Stomach (tissue), 9 donors: ENCODE results near the gene NPB. TPM values are rescaled to one million over a fixed set of nuclear protein-coding genes. Genes with fewer than 3 reads are reported as not detected.

Source experiments
- DNase-seq, 2 donors: peaks; one replicate each; pipeline versions ENCODE4 v3.0.0 to v3.0.0-alpha.2; 2013 to 2019
- H3K27ac ChIP-seq, 5 donors: fragments of 200-600 bp in 4 of 5; sonication (generic) in 4 of 5; one replicate each; pipeline ENCODE4 v1.5.1; 2013 to 2019; ENCODE audit warnings: mild to moderate bottlenecking in 1 of 5, moderate library complexity in 1 of 5
- H3K27me3 ChIP-seq, 3 donors: fragments of 200-600 bp; sonication (generic); one replicate each; pipeline ENCODE4 v1.5.1; 2017 to 2019; ENCODE audit warnings: mixed run types in 1 of 3
- H3K36me3 ChIP-seq, 4 donors: fragments of 200-600 bp; sonication (generic); 1 replicate in 3 of 4; 2 replicates in 1 of 4; pipeline ENCODE4 v1.5.1; 2016 to 2019
- H3K4me1 ChIP-seq, 4 donors: fragments of 200-600 bp; sonication (generic); one replicate each; pipeline ENCODE4 v1.5.1; 2016 to 2019
- H3K4me3 ChIP-seq, 4 donors: fragments of 200-600 bp; sonication (generic) in 3 of 4; one replicate each; pipeline ENCODE4 v1.5.1; 2016 to 2019; ENCODE audit warnings: mild to moderate bottlenecking in 1 of 4
- H3K9me3 ChIP-seq, 4 donors: fragments of 200-600 bp; sonication (generic); one replicate each; pipeline ENCODE4 v1.5.1; 2016 to 2019
- CTCF ChIP-seq, 7 experiments: fragments of 450-650 bp in 4 of 7; fragments of 200-600 bp in 3 of 7; sonication (generic) in 3 of 7; IDR thresholded peaks; one replicate each; pipeline ENCODE4 v1.5.1; 2016 to 2019; ENCODE audit warnings: antibody characterized with exemption in 7 of 7, control low read depth in 2 of 7, mild to moderate bottlenecking in 1 of 7
- EP300 ChIP-seq: sonication (generic); formaldehyde crosslinking; IDR thresholded peaks from one replicate; pipeline ENCODE4 v1.6.1; 2017; ENCODE audit warnings: antibody characterized with exemption
- POLR2A ChIP-seq, 4 donors: fragments of 450-650 bp; IDR thresholded peaks; one replicate each; pipeline ENCODE4 v1.6.1; 2016; ENCODE audit warnings: antibody characterized with exemption in 4 of 4, control low read depth in 2 of 4, mild to moderate bottlenecking in 1 of 4, moderate library complexity in 1 of 4
- POLR2AphosphoS5 ChIP-seq, 3 donors: sonication (generic); formaldehyde crosslinking; IDR thresholded peaks; one replicate each; pipeline ENCODE4 v1.6.1; 2016; ENCODE audit warnings: antibody characterized with exemption in 3 of 3
- WGBS, 5 donors: extraction: QIAGEN DNeasy Blood & Tissue Kit in 3 of 5; methylation state at CpG; one replicate each; pipeline versions ENCODE4 v1.1.5 to v1.1.7; 2013 to 2018; 5-methylcytosine and 5-hydroxymethylcytosine counted together
- intact Hi-C: fragments of 100-400 bp; cut with DNase I; formaldehyde crosslinking; loops from one replicate; pipeline ENCODE4 v1.15.1; 2023; ENCODE audit warnings: low total_unique reads
- polyA plus RNA-seq, 3 donors: library from polyadenylated mRNA; stranded (reverse); fragments of 200-250 nt; gene quantifications; one replicate each; pipeline ENCODE4 v1.2.3, GENCODE V29; 2013
- total RNA-seq, 5 donors: library from RNA; depleted of rRNA; stranded (reverse); fragments of >200 nt; gene quantifications; one replicate each; pipeline versions ENCODE4 v1.1.0 to v1.2.3, GENCODE V29; 2014 to 2016
- donor health status: healthy with polysubstance abuse.
- donor health status: Bipolar disorder and iron deficiency.
- donor health status: healthy.

The NPB gene
- total and polyA plus RNA-seq, 8 donors, result 0.83 to 2.0 (median 1.2) TPM; not detected in 4

- peaks cover 34 to 76% (median 71%) of the 10 kb centered on the region in 4 donors for H3K36me3 ChIP-seq
- intact Hi-C loops, result no loop called here
- no peaks in the 10 kb centered on the region for H3K9me3 ChIP-seq
- H3K4me3 ChIP-seq, result peak overlapping the region; percentile 39 to 49 (median 43)
- peaks cover 0 to 25% (median 17%) of the 10 kb centered on the region in 3 donors for H3K27me3 ChIP-seq
- WGBS, 5 donors, result 23 to 55% (median 28%) methylated on average over 8 to 47 of the region's 47 CpGs
- peaks cover 13 to 26% (median 19%) of the 10 kb centered on the region in 4 donors for H3K4me1 ChIP-seq
- no peak for TF ChIP-seq CTCF (IDR thresholded peaks at IDR 0.05)
- no peak for TF ChIP-seq POLR2A (IDR thresholded peaks at IDR 0.05)
- no peak for TF ChIP-seq POLR2AphosphoS5 (IDR thresholded peaks at IDR 0.05)
- no peak for TF ChIP-seq EP300
- peak overlapping the region in 1 of 5 donors; percentile 1 for H3K27ac ChIP-seq
- no peak for DNase-seq
These were observed 796 bp downstream of the NPB start for GRCh38 chr17:81902653-81903414.

GRCh38 chr17:81903415-81903831 is 1.4 kb downstream of the NPB start:
- peaks cover 13 to 27% (median 20%) of the 10 kb centered on the region in 4 donors for H3K4me1 ChIP-seq
- intact Hi-C loops, result no loop called here
- TF ChIP-seq EP300, result no peak
- no peak for TF ChIP-seq POLR2AphosphoS5 (IDR thresholded peaks at IDR 0.05)
- TF ChIP-seq POLR2A (IDR thresholded peaks at IDR 0.05), result no peak
- no peak for TF ChIP-seq CTCF (IDR thresholded peaks at IDR 0.05)
- no peak overlapping the region for H3K27ac ChIP-seq
- H3K9me3 ChIP-seq, result no peaks in the 10 kb centered on the region
- DNase-seq, result no peak
- 90 to 94% (median 91%) methylated on average over 5 to 10 of the region's 10 CpGs for WGBS, 5 donors
- peaks cover 40 to 76% (median 71%) of the 10 kb centered on the region in 4 donors for H3K36me3 ChIP-seq
- peaks cover 0 to 25% (median 17%) of the 10 kb centered on the region in 3 donors for H3K27me3 ChIP-seq
- H3K4me3 ChIP-seq, result no peak overlapping the region

- DNase-seq, result no peak
- H3K4me1 ChIP-seq, result peaks cover 13 to 33% (median 23%) of the 10 kb centered on the region in 4 donors
- H3K27ac ChIP-seq, result no peak overlapping the region
- 94 to 96% (median 95%) methylated on average over 20 to 24 of the region's 24 CpGs for WGBS, 5 donors
- H3K9me3 ChIP-seq, result no peaks in the 10 kb centered on the region
- no peak overlapping the region for H3K4me3 ChIP-seq
- intact Hi-C loops, result no loop called here
- H3K27me3 ChIP-seq, result peaks cover 0 to 25% (median 17%) of the 10 kb centered on the region in 3 donors
- peaks cover 39 to 76% (median 71%) of the 10 kb centered on the region in 4 donors for H3K36me3 ChIP-seq
- no peak for TF ChIP-seq EP300
These were observed 2.0 kb downstream of the NPB start for GRCh38 chr17:81903896-81904599.

- TF ChIP-seq CTCF (IDR thresholded peaks at IDR 0.05), result no peak
- TF ChIP-seq POLR2AphosphoS5 (IDR thresholded peaks at IDR 0.05), result no peak
- TF ChIP-seq EP300, result no peak
- no peak for TF ChIP-seq POLR2A (IDR thresholded peaks at IDR 0.05)
- Histone ChIP-seq H3K4me3 (no peak overlapping the region), H3K27me3 (peaks cover 0 to 25% (median 17%) of the 10 kb centered on the region in 3 donors), H3K36me3 (peaks cover 39 to 73% (median 65%) of the 10 kb centered on the region in 4 donors), H3K9me3 (no peaks in the 10 kb centered on the region), H3K4me1 (peaks cover 13 to 41% (median 29%) of the 10 kb centered on the region in 4 donors), H3K27ac (no peak overlapping the region)
- no peak for DNase-seq
- intact Hi-C loops, result no loop called here
- 89 to 93% (median 91%) methylated on average over 19 to 28 of the region's 28 CpGs for WGBS, 5 donors
These were observed 2.8 kb downstream of the NPB start for GRCh38 chr17:81904600-81905423.
